Hematopoietic multipotent progenitor cell treated with erythropoietin and hydrocortisone succinate and interleukin-3 and kit ligand, for 17 days (in vitro differentiated cells): ENCODE results near the gene ASCL3.
"Not testable (repeated sequence)": the region's sequence is repeated elsewhere in the genome, so short reads cannot be mapped to it uniquely, and the experiment has no call there.

Source experiments
- DNase-seq: peaks from one replicate; pipeline ENCODE4 v3.0.0-alpha.2; 2015; ENCODE audit warnings: low spot score

The ASCL3 gene

GRCh38 chr11:8910649-8911026 is 32.2 kb downstream of the ASCL3 start:
- DNase-seq, result no peak

GRCh38 chr11:8908099-8908498 is 34.7 kb downstream of the ASCL3 start:
- DNase-seq, result no peak

DNA sequence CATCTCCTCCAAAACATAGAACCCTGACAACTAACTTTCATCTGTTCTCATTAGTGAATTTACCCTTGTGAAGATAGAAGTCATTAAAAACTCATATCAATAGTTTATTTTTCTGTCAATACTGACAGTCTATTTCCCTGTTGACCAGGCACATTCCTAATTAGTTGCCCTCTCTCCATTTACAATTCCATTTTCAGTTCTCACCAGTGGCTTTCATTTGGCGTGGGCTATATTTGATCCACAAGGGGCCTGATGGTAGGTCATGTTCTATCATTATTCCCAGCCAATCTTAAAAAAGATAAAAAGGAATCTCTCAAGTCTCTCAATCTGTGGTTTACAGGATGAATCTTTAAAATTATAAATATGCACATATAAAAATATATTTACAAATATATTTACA is 35.7 kb downstream of the ASCL3 start:
- no peak for DNase-seq

GRCh38 chr11:8905528-8906165 is 37.2 kb downstream of the ASCL3 start:
- DNase-seq, result no peak

- no peak for DNase-seq
Observed at GRCh38 chr11:8899119-8899753, 43.6 kb downstream of the ASCL3 start.

DNA sequence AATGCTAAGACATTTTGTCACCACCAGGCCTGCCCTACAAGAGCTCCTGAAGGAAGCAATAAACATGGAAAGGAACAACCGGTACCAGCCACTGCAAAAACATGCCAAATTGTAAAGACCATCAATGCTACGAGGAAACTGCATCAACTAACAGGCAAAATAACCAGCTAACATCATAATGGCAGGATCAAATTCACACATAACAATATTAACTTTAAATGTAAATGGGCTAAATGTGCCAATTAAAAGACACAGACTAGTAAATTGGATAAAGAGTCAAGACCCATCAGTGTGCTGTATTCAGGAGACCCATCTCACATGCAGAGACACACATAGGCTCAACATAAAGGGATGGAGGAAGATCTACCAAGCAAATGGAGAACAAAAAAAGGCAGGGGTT is 51.6 kb downstream of the ASCL3 start:
- not testable (repeated sequence) for DNase-seq
